Fibroblast of mammary gland (primary cell): ENCODE results near the gene NDUFB3.
A peak's percentile ranks its signal among the peaks of the same experiment; 100 is the strongest.

Experiments
- DNase-seq: peaks from one replicate; pipeline ENCODE4 v3.0.0-alpha.2; 2010; ENCODE audit warnings: low read depth
- H3K4me3 ChIP-seq: 2 replicates; pipeline ENCODE4 v1.5.1; 2011; ENCODE audit warnings: low read depth, mild to moderate bottlenecking, low read length, moderate library complexity; ENCODE audit not compliant: control insufficient read depth
- CTCF ChIP-seq: conservative IDR thresholded peaks from 2 replicates; pipeline ENCODE4 v1.5.1; 2011; ENCODE audit warnings: low read depth, low read length, inconsistent platforms; ENCODE audit not compliant: control insufficient read depth, insufficient read depth

Gene NDUFB3

DNA sequence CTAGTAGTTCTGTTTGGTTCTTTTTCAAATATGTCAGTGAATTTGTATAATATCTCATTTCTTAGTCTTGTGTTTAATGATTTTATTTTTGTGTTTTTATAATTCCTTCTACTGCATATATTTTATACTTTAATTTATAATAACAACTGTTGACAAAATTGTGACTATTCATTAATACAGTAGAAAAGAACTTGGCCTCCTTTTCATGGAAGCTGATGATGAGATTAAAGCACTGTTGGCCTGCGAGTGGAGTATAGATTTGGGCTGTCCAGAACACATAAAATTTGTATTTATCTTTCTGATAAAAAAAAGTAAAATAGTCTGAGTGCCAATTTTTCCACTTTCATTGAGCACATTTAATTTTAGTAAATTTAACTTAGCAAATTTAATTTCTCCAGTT, 56.2 kb downstream of the NDUFB3 start:
- TF ChIP-seq CTCF = no peak

DNA sequence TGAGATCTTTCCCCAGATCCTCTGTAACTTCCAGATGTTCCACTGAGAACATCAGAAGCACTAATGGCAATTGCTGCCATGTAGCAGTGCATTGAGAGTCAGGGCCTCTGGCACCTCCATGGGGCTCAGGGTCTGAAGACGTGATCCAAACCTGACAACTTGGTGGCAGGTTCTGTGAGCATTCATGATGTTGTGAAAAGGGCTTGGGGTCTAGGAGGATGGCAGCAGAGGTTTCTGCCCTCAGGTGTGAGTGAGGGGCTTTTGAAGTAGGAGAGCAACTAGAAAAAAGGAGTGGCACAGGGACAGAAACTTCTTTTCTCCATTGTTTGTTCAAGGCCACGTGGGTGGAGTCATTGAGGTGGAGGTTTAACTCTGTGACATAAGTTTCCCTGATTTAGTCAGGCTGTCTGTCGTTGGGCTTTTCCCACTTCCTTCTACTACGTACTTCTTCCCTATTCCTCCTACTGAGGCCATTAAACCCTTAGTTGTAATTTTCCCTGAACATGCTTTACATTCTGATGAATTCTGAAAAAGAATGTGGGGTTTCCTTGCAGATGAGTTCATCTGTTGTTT, 57.2 kb downstream of the NDUFB3 start:
- TF ChIP-seq CTCF = no peak
- no peak overlapping the region for H3K4me3 ChIP-seq
- peak; percentile 72 for DNase-seq

More for the DNA sequence above, 56.2 kb downstream of the NDUFB3 start:
- DNase-seq = no peak
- no peak overlapping the region for H3K4me3 ChIP-seq

- peak; percentile 88 for DNase-seq
- H3K4me3 ChIP-seq = no peak overlapping the region
- no peak for TF ChIP-seq CTCF
These were observed 58.9 kb downstream of the NDUFB3 start for GRCh38 chr2:201130524-201131186.

- H3K4me3 ChIP-seq = no peak overlapping the region
- TF ChIP-seq CTCF = no peak
- DNase-seq = no peak
These were observed 60.7 kb downstream of the NDUFB3 start for GRCh38 chr2:201132518-201132917.
